Upper lobe of right lung (tissue), 1 donor: ENCODE measurements around the gene EXD3. TPM values are rescaled to one million over a fixed set of nuclear protein-coding genes. Genes with fewer than 3 reads are reported as not detected.

Experiments
- ATAC-seq: fragments of 200-7000 bp; cut with Tn5 transposase; one replicate; pipeline ENCODE4 v1.9.1; 2020; ENCODE audit warnings: mild to moderate bottlenecking, moderate library complexity
- DNase-seq: peaks from one replicate; pipeline ENCODE4 v3.0.0-alpha.2; 2020
- H3K27ac ChIP-seq: fragments of 200-600 bp; one replicate; pipeline ENCODE4 v1.8.0; 2022
- H3K27me3 ChIP-seq: fragments of 200-600 bp; one replicate; pipeline ENCODE4 v1.8.0; 2022; ENCODE audit warnings: mild to moderate bottlenecking
- H3K36me3 ChIP-seq: fragments of 200-600 bp; one replicate; pipeline ENCODE4 v1.8.0; 2022
- H3K4me1 ChIP-seq: fragments of 200-600 bp; one replicate; pipeline ENCODE4 v1.8.0; 2022
- H3K4me3 ChIP-seq: fragments of 200-600 bp; one replicate; pipeline ENCODE4 v1.8.0; 2022; ENCODE audit warnings: mild to moderate bottlenecking
- H3K9me3 ChIP-seq: fragments of 200-600 bp; one replicate; pipeline ENCODE4 v1.8.0; 2022
- CTCF ChIP-seq: fragments of 200-600 bp; IDR thresholded peaks from one replicate; pipeline ENCODE4 v1.8.0; 2022; ENCODE audit warnings: antibody characterized with exemption
- intact Hi-C: fragments of 100-400 bp; cut with DNase I; formaldehyde crosslinking; loops from one replicate; pipeline ENCODE4 v1.11.0; 2022
- total RNA-seq: library from RNA; stranded (reverse); fragmentation: NEBNext Ultra II Directional; extraction: Animal tissue kit (Norgen Biotek cat#: 25700); gene quantifications from one replicate; pipeline ENCODE4 v1.2.1, GENCODE V29; 2021
- donor health status: DM: no; HTN: yes; CAD: no; lungs with severe emphysema.

Gene EXD3
- total RNA-seq, 1 donor from 2014 or later, result 27.3 TPM

GRCh38 chr9:137431416-137431931, 8.5 kb upstream of the EXD3 start:
- peak; percentile 59 for DNase-seq
- TF ChIP-seq CTCF, result no peak

GRCh38 chr9:137430723-137431415, 7.9 kb upstream of the EXD3 start:
- no peak for TF ChIP-seq CTCF
- intact Hi-C loops, result no loop called here
- Histone ChIP-seq H3K27ac (no peak overlapping the region), H3K36me3 (no peaks in the 10 kb centered on the region), H3K9me3 (no peaks in the 10 kb centered on the region), H3K4me3 (no peak overlapping the region), H3K4me1 (no peaks in the 10 kb centered on the region), H3K27me3 (no peaks in the 10 kb centered on the region)
- ATAC-seq (no peak), DNase-seq (peak; percentile 59)

More at GRCh38 chr9:137431416-137431931, 8.5 kb upstream of the EXD3 start:
- ATAC-seq, result no peak
- H3K4me1 ChIP-seq, result no peaks in the 10 kb centered on the region
- no peak overlapping the region for H3K4me3 ChIP-seq
- no peaks in the 10 kb centered on the region for H3K27me3 ChIP-seq
- H3K36me3 ChIP-seq, result no peaks in the 10 kb centered on the region
- no peaks in the 10 kb centered on the region for H3K9me3 ChIP-seq
- no peak overlapping the region for H3K27ac ChIP-seq
- intact Hi-C loops, result no loop called here

GRCh38 chr9:137429974-137430722, 7.2 kb upstream of the EXD3 start:
- Histone ChIP-seq H3K27me3 (no peaks in the 10 kb centered on the region), H3K4me3 (no peak overlapping the region), H3K36me3 (no peaks in the 10 kb centered on the region), H3K9me3 (no peaks in the 10 kb centered on the region), H3K4me1 (no peaks in the 10 kb centered on the region), H3K27ac (no peak overlapping the region)
- DNase-seq (peak; percentile 60), ATAC-seq (no peak)
- TF ChIP-seq CTCF, result no peak
- intact Hi-C loops, result no loop called here

- no peak overlapping the region for H3K4me3 ChIP-seq
- DNase-seq, result no peak
These were observed 6.6 kb upstream of the EXD3 start for GRCh38 chr9:137429546-137429890.

More at GRCh38 chr9:137429546-137429890, 6.6 kb upstream of the EXD3 start:
- no peaks in the 10 kb centered on the region for H3K9me3 ChIP-seq
- no peak for TF ChIP-seq CTCF
- no peak for ATAC-seq
- no peak overlapping the region for H3K27ac ChIP-seq
- no peaks in the 10 kb centered on the region for H3K36me3 ChIP-seq
- H3K4me1 ChIP-seq, result no peaks in the 10 kb centered on the region
- intact Hi-C loops, result no loop called here
- no peaks in the 10 kb centered on the region for H3K27me3 ChIP-seq
